CD4-positive, alpha-beta T cell (primary cell): ENCODE measurements around the gene RORC. TPM values are rescaled to one million over a fixed set of nuclear protein-coding genes. Genes with fewer than 3 reads are reported as not detected.

Experiments used
- ATAC-seq: fragments of 200-7000 bp; cut with Tn5 transposase; one replicate; pipeline ENCODE4 v1.10.0; 2022; ENCODE audit warnings: mild to moderate bottlenecking; ENCODE audit not compliant: poor library complexity
- CTCF ChIA-PET: fragments of 350-600 bp; sonication (Branson Sonifier 250); formaldehyde crosslinking; loops from one replicate; lab custom pipeline; 2021; ENCODE audit warnings: antibody characterized with exemption, inconsistent platforms; lab: Charles Lee
- POLR2A ChIA-PET: fragments of 350-600 bp; sonication (Branson Sonifier 250); formaldehyde crosslinking; loops from one replicate; lab custom pipeline; 2021; ENCODE audit warnings: antibody characterized with exemption, inconsistent platforms; lab: Charles Lee
- DNase-seq, 14 experiments: peaks; one replicate each; pipeline ENCODE4 v3.0.0-alpha.2; 2013 to 2020; ENCODE audit warnings: mixed read lengths in 2 of 14
- H3K27ac ChIP-seq, 2 donors: one replicate each; pipeline versions ENCODE4 v1.5.1 to v1.7.0; 2013; ENCODE audit warnings: low read length in 2 of 2, low read depth in 1 of 2, mild to moderate bottlenecking in 1 of 2
- H3K27me3 ChIP-seq, 2 experiments: 1 replicate in 1 of 2; 2 replicates in 1 of 2; pipeline versions ENCODE4 v1.6.1 to v1.7.0; 2013; ENCODE audit warnings: low read length in 2 of 2, control low read depth in 1 of 2, mild to moderate bottlenecking in 1 of 2, moderate library complexity in 1 of 2; ENCODE audit not compliant: insufficient read depth in 2 of 2, control insufficient read depth in 1 of 2
- H3K36me3 ChIP-seq: one replicate; pipeline ENCODE4 v1.6.1; 2013; ENCODE audit warnings: low read length, control low read depth; ENCODE audit not compliant: insufficient read depth
- H3K4me1 ChIP-seq: one replicate; pipeline ENCODE4 v1.6.1; 2013; ENCODE audit warnings: low read length, control low read depth; ENCODE audit not compliant: insufficient read depth
- H3K4me3 ChIP-seq: one replicate; pipeline ENCODE4 v1.5.1; 2013; ENCODE audit warnings: mild to moderate bottlenecking, low read length, moderate library complexity
- H3K9me3 ChIP-seq, 2 experiments: 1 replicate in 1 of 2; 2 replicates in 1 of 2; pipeline versions ENCODE4 v1.6.1 to v1.7.0; 2013; ENCODE audit warnings: low read length in 2 of 2, mild to moderate bottlenecking in 2 of 2, control low read depth in 1 of 2, moderate library complexity in 1 of 2; ENCODE audit not compliant: control insufficient read depth in 1 of 2, insufficient read depth in 1 of 2
- H3K27ac Mint-ChIP-seq: one replicate; pipeline ENCODE4 v1.8.0; 2020; ENCODE audit warnings: mixed read lengths
- H3K27me3 Mint-ChIP-seq: one replicate; pipeline ENCODE4 v1.8.0; 2021; ENCODE audit warnings: mixed read lengths
- H3K36me3 Mint-ChIP-seq: one replicate; pipeline ENCODE4 v1.8.0; 2021; ENCODE audit warnings: low read depth, mixed read lengths
- H3K4me1 Mint-ChIP-seq: one replicate; pipeline ENCODE4 v1.8.0; 2021; ENCODE audit warnings: low read depth, mixed read lengths
- H3K4me3 Mint-ChIP-seq: one replicate; pipeline ENCODE4 v1.8.0; 2020; ENCODE audit warnings: mild to moderate bottlenecking, mixed read lengths
- H3K9me3 Mint-ChIP-seq: one replicate; pipeline ENCODE4 v1.8.0; 2020; ENCODE audit warnings: mixed read lengths
- CTCF ChIP-seq: fragments of 200-600 bp; IDR thresholded peaks from one replicate; pipeline ENCODE4 v1.8.0; 2022; ENCODE audit warnings: antibody characterized with exemption, mild to moderate bottlenecking
- intact Hi-C, 2 experiments: fragments of 100-400 bp; cut with DNase I in 1 of 2; cut with micrococcal nuclease in 1 of 2; formaldehyde crosslinking; loops; one replicate each; pipeline versions ENCODE4 v1.15.1 to v1.9.0; 2023 to 2025; cut with DNase I, micrococcal nuclease
- total RNA-seq, 174 experiments: library from RNA in 2 of 174; stranded (reverse) in 2 of 174; gene quantifications; one replicate each; pipeline ENCODE4 v1.2.3 and lab custom pipeline; 2021 to 2026

The RORC gene
- total RNA-seq, 2 experiments from 2014 or later: 3.6 to 3.7 TPM

- intact Hi-C loops: no loop called here
- H3K27ac ChIP-seq: no peak overlapping the region
- H3K9me3 Mint-ChIP-seq: no peaks in the 10 kb centered on the region
- TF ChIP-seq CTCF: no peak
- no peak overlapping the region for H3K27ac Mint-ChIP-seq
- no peak overlapping the region for H3K4me3 Mint-ChIP-seq
- no peaks in the 10 kb centered on the region for H3K9me3 ChIP-seq
- no peak for DNase-seq
- H3K27me3 Mint-ChIP-seq: no peaks in the 10 kb centered on the region
- H3K4me1 ChIP-seq: peaks cover 30% of the 10 kb centered on the region
- POLR2A ChIA-PET: no interaction called here
- no peak overlapping the region for H3K4me3 ChIP-seq
- CTCF ChIA-PET: no interaction called here
- H3K27me3 ChIP-seq: no peaks in the 10 kb centered on the region
- no peaks in the 10 kb centered on the region for H3K36me3 Mint-ChIP-seq
- ATAC-seq: no peak
- peaks cover 20% of the 10 kb centered on the region for H3K4me1 Mint-ChIP-seq
- peaks cover 18% of the 10 kb centered on the region for H3K36me3 ChIP-seq
These were observed 21.5 kb downstream of the RORC start for GRCh38 chr1:151809985-151810556.

- no peak overlapping the region for H3K4me3 Mint-ChIP-seq
- DNase-seq: no peak
- no peaks in the 10 kb centered on the region for H3K9me3 Mint-ChIP-seq
- no peak overlapping the region for H3K27ac ChIP-seq
- peaks cover 13% of the 10 kb centered on the region for H3K4me1 Mint-ChIP-seq
- POLR2A ChIA-PET: no interaction called here
- H3K9me3 ChIP-seq: no peaks in the 10 kb centered on the region
- H3K36me3 Mint-ChIP-seq: no peaks in the 10 kb centered on the region
- TF ChIP-seq CTCF: no peak
- no peak overlapping the region for H3K4me3 ChIP-seq
- CTCF ChIA-PET: no interaction called here
- H3K27me3 ChIP-seq: no peaks in the 10 kb centered on the region
- no peaks in the 10 kb centered on the region for H3K27me3 Mint-ChIP-seq
- no peak overlapping the region for H3K27ac Mint-ChIP-seq
- peaks cover 23% of the 10 kb centered on the region for H3K4me1 ChIP-seq
- H3K36me3 ChIP-seq: peaks cover 12% of the 10 kb centered on the region
- no peak for ATAC-seq
- intact Hi-C loops: no loop called here
These were observed 22.2 kb downstream of the RORC start for GRCh38 chr1:151809290-151809984.

GRCh38 chr1:151807766-151808165, 23.8 kb downstream of the RORC start:
- intact Hi-C loops: no loop called here
- H3K9me3 Mint-ChIP-seq: no peaks in the 10 kb centered on the region
- no peak overlapping the region for H3K4me3 Mint-ChIP-seq
- Histone ChIP-seq H3K27ac (no peak overlapping the region), H3K4me1 (peaks cover 9% of the 10 kb centered on the region), H3K36me3 (peaks cover 12% of the 10 kb centered on the region), H3K27me3 (no peaks in the 10 kb centered on the region), H3K4me3 (no peak overlapping the region), H3K9me3 (no peaks in the 10 kb centered on the region)
- H3K36me3 Mint-ChIP-seq: no peaks in the 10 kb centered on the region
- TF ChIP-seq CTCF: no peak
- H3K27me3 Mint-ChIP-seq: no peaks in the 10 kb centered on the region
- POLR2A ChIA-PET: interaction anchor here (0.9 kb wide), 1 partner anchor 17 kb away, joined by 3 read pairs; the partner anchor contains the start of gene TDRKH
- no peak overlapping the region for H3K27ac Mint-ChIP-seq
- ATAC-seq (no peak), DNase-seq (no peak)
- H3K4me1 Mint-ChIP-seq: peaks cover 6% of the 10 kb centered on the region
- CTCF ChIA-PET: no interaction called here
